GM23338 (cell line): ENCODE data around the gene PML. TPM values are rescaled to one million over a fixed set of nuclear protein-coding genes. Genes with fewer than 3 reads are reported as not detected.

ENCODE experiments used
- ATAC-seq: fragments of 200-7000 bp; cut with Tn5 transposase; 3 replicates; pipeline ENCODE4 v1.9.1; 2020
- DNase-seq: peaks from one replicate; pipeline ENCODE4 v3.0.0-alpha.2; 2015; ENCODE audit warnings: low spot score
- H2AFZ ChIP-seq: fragments of 200-600 bp; sonication (generic); 2 replicates; pipeline ENCODE4 v1.8.0; 2016; ENCODE audit warnings: antibody characterized with exemption, mild to moderate bottlenecking, moderate library complexity
- H3F3A ChIP-seq: fragments of 200-600 bp; sonication (generic); replicated peaks from 2 replicates; pipeline ENCODE4 v1.8.0; 2017; ENCODE audit warnings: antibody characterized with exemption, mixed run types, low read depth
- H3K27ac ChIP-seq: fragments of 200-600 bp; sonication (generic); 2 replicates; pipeline ENCODE4 v1.6.1; 2016; ENCODE audit warnings: low read depth
- H3K27me3 ChIP-seq: fragments of 200-600 bp; sonication (generic); 2 replicates; pipeline ENCODE4 v1.8.0; 2016; ENCODE audit warnings: mild to moderate bottlenecking, mixed run types, moderate library complexity; ENCODE audit not compliant: insufficient read depth
- H3K36me3 ChIP-seq: fragments of 200-600 bp; sonication (generic); 2 replicates; pipeline ENCODE4 v1.8.0; 2016; ENCODE audit warnings: mild to moderate bottlenecking; ENCODE audit not compliant: insufficient read depth
- H3K4me1 ChIP-seq: fragments of 200-600 bp; sonication (generic); 2 replicates; pipeline ENCODE4 v1.8.0; 2016; ENCODE audit warnings: mild to moderate bottlenecking, moderate library complexity; ENCODE audit not compliant: insufficient read depth
- H3K4me2 ChIP-seq: fragments of 200-600 bp; sonication (generic); 2 replicates; pipeline ENCODE4 v1.7.1; 2017; ENCODE audit warnings: mixed run types
- H3K4me3 ChIP-seq: fragments of 200-600 bp; sonication (generic); 2 replicates; pipeline ENCODE4 v1.6.1; 2016; ENCODE audit warnings: mixed run types
- H3K79me2 ChIP-seq: fragments of 200-600 bp; sonication (generic); replicated peaks from 2 replicates; pipeline ENCODE4 v1.8.0; 2017; ENCODE audit warnings: mild to moderate bottlenecking; ENCODE audit not compliant: insufficient read depth
- H3K9me2 ChIP-seq: fragments of 200-600 bp; sonication (generic); 2 replicates; pipeline ENCODE4 v1.8.0; 2017; ENCODE audit not compliant: insufficient read depth
- H4K20me1 ChIP-seq: fragments of 200-600 bp; sonication (generic); replicated peaks from 2 replicates; pipeline ENCODE4 v1.8.0; 2017; ENCODE audit warnings: mild to moderate bottlenecking; ENCODE audit not compliant: insufficient read depth
- H3K27ac Mint-ChIP-seq: 2 replicates; pipeline ENCODE4 v1.8.0; 2020; ENCODE audit warnings: inconsistent platforms, mild to moderate bottlenecking, moderate library complexity, mixed read lengths
- H3K27me3 Mint-ChIP-seq: 3 replicates; pipeline ENCODE4 v1.8.0; 2022; ENCODE audit warnings: low read depth, mild to moderate bottlenecking, moderate library complexity, mixed read lengths, inconsistent platforms; ENCODE audit not compliant: insufficient read depth, poor library complexity
- H3K36me3 Mint-ChIP-seq: 3 replicates; pipeline ENCODE4 v1.8.0; 2021; ENCODE audit warnings: low read depth, mild to moderate bottlenecking, inconsistent platforms, moderate library complexity, mixed read lengths
- H3K4me1 Mint-ChIP-seq: 3 replicates; pipeline ENCODE4 v1.8.0; 2020; ENCODE audit warnings: mild to moderate bottlenecking, inconsistent platforms, mixed read lengths
- H3K4me3 Mint-ChIP-seq: 3 replicates; pipeline ENCODE4 v1.8.0; 2021; ENCODE audit warnings: moderate library complexity, mild to moderate bottlenecking, inconsistent platforms, mixed read lengths
- H3K9me3 Mint-ChIP-seq: 3 replicates; pipeline ENCODE4 v1.8.0; 2020; ENCODE audit warnings: moderate library complexity, mild to moderate bottlenecking, inconsistent platforms, mixed read lengths
- ETS1 ChIP-seq: IDR thresholded peaks from 2 replicates; pipeline ENCODE4 v1.6.1; 2016; ENCODE audit warnings: antibody characterized with exemption
- NANOG ChIP-seq: IDR thresholded peaks from 2 replicates; pipeline ENCODE4 v1.6.1; 2016; ENCODE audit warnings: antibody characterized with exemption, borderline replicate concordance
- REST ChIP-seq: IDR thresholded peaks from one replicate; pipeline ENCODE4 v1.6.1; 2018; ENCODE audit warnings: antibody characterized with exemption; ENCODE audit not compliant: unreplicated experiment
- ZNF114 ChIP-seq: fragments of 250-450 bp; sonication (Bioruptor Pico); IDR thresholded peaks from 2 replicates; pipeline ENCODE4 v1.5.0; 2020; ENCODE audit warnings: mild to moderate bottlenecking, moderate library complexity
- ZNF331 ChIP-seq: fragments of 250-450 bp; sonication (Bioruptor Pico); IDR thresholded peaks from 2 replicates; pipeline ENCODE4 v1.5.0; 2020; ENCODE audit warnings: low read depth, mild to moderate bottlenecking, moderate library complexity
- polyA plus RNA-seq: library from polyadenylated mRNA; unstranded; fragments of >200 nt; fragmentation: Nextera tagmentation; extraction: Ambion mirVana; gene quantifications from 2 replicates; pipeline ENCODE4 v1.2.1, GENCODE V29; 2016
- total RNA-seq: library from RNA; depleted of rRNA; stranded (reverse); fragments of >200 nt; shearing (Covaris generic); gene quantifications from 2 replicates; pipeline ENCODE4 v1.2.3, GENCODE V29; 2014

Gene PML
- total and polyA plus RNA-seq, 2 experiments from 2014 or later: 19.0 to 73.1 TPM

- no peak for TF ChIP-seq ETS1
- TF ChIP-seq NANOG: no peak
- TF ChIP-seq REST: no peak
- TF ChIP-seq ZNF114 (CRISPR knock-in tag): no peak
Measured at GRCh38 chr15:73981761-73982221, 12.7 kb upstream of the PML start (continued).

GRCh38 chr15:73982222-73982962, 12.1 kb upstream of the PML start:
- peaks cover 9% of the 10 kb centered on the region for H3K27me3 Mint-ChIP-seq
- Histone ChIP-seq H3K27ac (no peak overlapping the region), H3K4me1 (no peaks in the 10 kb centered on the region), H3K4me2 (no peak overlapping the region), H2AFZ (no peak overlapping the region), H3K36me3 (no peaks in the 10 kb centered on the region), H3K27me3 (no peaks in the 10 kb centered on the region), H3K79me2 (no peaks in the 10 kb centered on the region), H3F3A (no peaks in the 10 kb centered on the region), H3K9me2 (no peaks in the 10 kb centered on the region), H4K20me1 (no peaks in the 10 kb centered on the region), H3K4me3 (no peak overlapping the region)
- H3K36me3 Mint-ChIP-seq: no peaks in the 10 kb centered on the region; the same call in 2 of the 3 replicates
- H3K9me3 Mint-ChIP-seq: no peaks in the 10 kb centered on the region
- ATAC-seq (no peak), DNase-seq (no peak)
- no peaks in the 10 kb centered on the region; the same call in 2 of the 3 replicates for H3K4me1 Mint-ChIP-seq
- H3K27ac Mint-ChIP-seq: no peak overlapping the region
- no peak for TF ChIP-seq REST
- TF ChIP-seq ZNF331 (CRISPR knock-in tag): no peak
- no peak for TF ChIP-seq ZNF114 (CRISPR knock-in tag)
- no peak overlapping the region for H3K4me3 Mint-ChIP-seq
